MG63 (cell line): ENCODE data around the gene SIRT6. TPM values are rescaled to one million over a fixed set of nuclear protein-coding genes. Genes with fewer than 3 reads are reported as not detected.
A peak's percentile ranks its signal among the peaks of the same experiment; 100 is the strongest.
"Not testable (repeated sequence)": the region's sequence is repeated elsewhere in the genome, so short reads cannot be mapped to it uniquely, and the experiment has no call there.

Experiments
- DNase-seq: peaks from one replicate; pipeline ENCODE4 v3.0.0-alpha.2; 2020
- H3K27me3 ChIP-seq: fragments of 250-450 bp; sonication (Bioruptor Pico); 2 replicates; pipeline ENCODE4 v1.5.1; 2020; ENCODE audit warnings: mild to moderate bottlenecking, moderate library complexity
- H3K36me3 ChIP-seq: fragments of 250-450 bp; sonication (Bioruptor Pico); 2 replicates; pipeline ENCODE4 v1.5.1; 2020; ENCODE audit warnings: mild to moderate bottlenecking, moderate library complexity
- H3K4me3 ChIP-seq: fragments of 250-450 bp; sonication (Bioruptor Pico); 2 replicates; pipeline ENCODE4 v1.5.1; 2020; ENCODE audit warnings: mild to moderate bottlenecking, moderate library complexity
- H3K9me3 ChIP-seq: fragments of 250-450 bp; sonication (Bioruptor Pico); 2 replicates; pipeline ENCODE4 v1.5.1; 2020; ENCODE audit warnings: mild to moderate bottlenecking, moderate library complexity
- total RNA-seq: library from RNA; depleted of rRNA; stranded (reverse); fragments of >200 nt; shearing (Covaris generic); gene quantifications from 2 replicates; pipeline ENCODE4 v1.2.3, GENCODE V29; 2014; ENCODE audit warnings: low replicate concordance; rRNA removed

Gene SIRT6
- total RNA-seq, 1 experiment from 2014 or later, result 7.7 TPM

- Histone ChIP-seq H3K9me3 (no peaks in the 10 kb centered on the region), H3K27me3 (no peaks in the 10 kb centered on the region), H3K36me3 (no peaks in the 10 kb centered on the region), H3K4me3 (no peak overlapping the region)
- peak; percentile 41 for DNase-seq
These were observed 51.5 kb downstream of the SIRT6 start for GRCh38 chr19:4130744-4131438.

GRCh38 chr19:4129050-4129449 lies 53.3 kb downstream of the SIRT6 start:
- H3K36me3 ChIP-seq, H3K27me3 ChIP-seq, H3K9me3 ChIP-seq, DNase-seq, H3K4me3 ChIP-seq: not testable (repeated sequence)

GRCh38 chr19:4127322-4127721 lies 55.0 kb downstream of the SIRT6 start:
- H3K36me3 ChIP-seq, H3K27me3 ChIP-seq, H3K4me3 ChIP-seq, H3K9me3 ChIP-seq, DNase-seq: not testable (repeated sequence)

- H3K9me3 ChIP-seq, result no peaks in the 10 kb centered on the region
- H3K4me3 ChIP-seq, result peak overlapping the region; percentile 58
These were observed 57.7 kb downstream of the SIRT6 start for GRCh38 chr19:4124638-4125037.

More at GRCh38 chr19:4124638-4125037, 57.7 kb downstream of the SIRT6 start:
- DNase-seq, result no peak
- Histone ChIP-seq H3K36me3 (peaks cover 3% of the 10 kb centered on the region), H3K27me3 (no peaks in the 10 kb centered on the region)

Other genes starting within 250 kb of the SIRT6 start
- gene NMRK2, start 249.5 kb downstream of the SIRT6 start, total RNA-seq, result not detected in 2 replicates
- 123 and 126 TPM in 2 replicates for gene DAPK3, start 211.5 kb downstream of the SIRT6 start, total RNA-seq
- 1,092 and 1,573 TPM in 2 replicates for gene EEF2, start 197.1 kb downstream of the SIRT6 start, total RNA-seq
- 7.4 and 10.4 TPM in 2 replicates for gene PIAS4, start 174.8 kb downstream of the SIRT6 start, total RNA-seq
- gene ZBTB7A, start 115.7 kb downstream of the SIRT6 start, total RNA-seq, result 7.8 and 8.7 TPM in 2 replicates
- gene MAP2K2, start 58.4 kb downstream of the SIRT6 start, total RNA-seq, result 115 and 216 TPM in 2 replicates
- gene CREB3L3, start 28.9 kb downstream of the SIRT6 start, total RNA-seq, result not detected in 2 replicates
- 0.13 TPM in 1 of 2 replicates, not detected in the other for gene ANKRD24, start 126 bp upstream of the SIRT6 start, total RNA-seq
- gene EBI3, start 47.0 kb upstream of the SIRT6 start, total RNA-seq, result not detected in 2 replicates
- gene YJU2, start 64.5 kb upstream of the SIRT6 start, total RNA-seq, result 13.6 and 26.1 TPM in 2 replicates
- not detected in 2 replicates for gene SHD, start 96.7 kb upstream of the SIRT6 start, total RNA-seq
- gene TMIGD2, start 119.8 kb upstream of the SIRT6 start, total RNA-seq, result not detected in 2 replicates
- gene FSD1, start 122.0 kb upstream of the SIRT6 start, total RNA-seq, result not detected in 2 replicates
- gene STAP2, start 156.3 kb upstream of the SIRT6 start, total RNA-seq, result not detected in 2 replicates
- gene MPND, start 161.0 kb upstream of the SIRT6 start, total RNA-seq, result 0.52 and 4.4 TPM in 2 replicates
- 50.5 and 76.0 TPM in 2 replicates for gene SH3GL1, start 218.0 kb upstream of the SIRT6 start, total RNA-seq
- gene CHAF1A, start 220.1 kb upstream of the SIRT6 start, total RNA-seq, result 24.1 and 24.7 TPM in 2 replicates